GM12873 (cell line): ENCODE measurements around the gene GPRC5C.

ENCODE experiments used
- CTCF ChIP-seq: IDR thresholded peaks from 2 replicates; pipeline ENCODE4 v1.5.1; 2012; ENCODE audit warnings: low read depth, mild to moderate bottlenecking, moderate library complexity, low read length, control low read depth; ENCODE audit not compliant: insufficient read depth; ENCODE audit errors: missing control alignments

GPRC5C gene

GRCh38 chr17:74454197-74455024, 22.5 kb downstream of the GPRC5C start:
- no peak for TF ChIP-seq CTCF

DNA sequence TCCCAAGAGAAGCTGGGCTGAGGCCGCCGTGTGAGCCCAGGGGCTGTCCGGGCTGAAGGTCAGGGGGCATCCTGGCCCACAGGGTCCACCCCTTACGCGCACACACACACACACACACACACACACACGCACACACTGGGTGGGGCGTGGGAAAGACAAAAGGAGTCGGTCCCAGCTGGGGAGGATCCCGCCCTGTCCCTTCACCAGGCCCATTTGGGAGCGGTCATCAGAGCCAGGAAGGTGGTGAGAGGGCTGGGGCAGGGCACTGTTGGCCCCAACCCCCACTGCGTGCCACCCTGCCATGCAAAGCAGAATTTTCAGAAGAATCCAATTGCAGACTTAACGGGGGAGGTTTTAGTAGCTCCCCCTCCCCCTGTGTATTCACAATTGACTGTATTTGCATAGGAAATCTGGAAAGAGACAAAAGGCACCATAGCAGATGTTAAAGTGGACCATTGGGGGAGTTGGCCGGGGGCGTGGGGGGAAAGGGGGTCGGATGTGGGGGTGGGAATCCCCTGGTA, 23.2 kb downstream of the GPRC5C start:
- TF ChIP-seq CTCF: no peak

- no peak for TF ChIP-seq CTCF
These were observed 23.9 kb downstream of the GPRC5C start for GRCh38 chr17:74455821-74456220.

DNA sequence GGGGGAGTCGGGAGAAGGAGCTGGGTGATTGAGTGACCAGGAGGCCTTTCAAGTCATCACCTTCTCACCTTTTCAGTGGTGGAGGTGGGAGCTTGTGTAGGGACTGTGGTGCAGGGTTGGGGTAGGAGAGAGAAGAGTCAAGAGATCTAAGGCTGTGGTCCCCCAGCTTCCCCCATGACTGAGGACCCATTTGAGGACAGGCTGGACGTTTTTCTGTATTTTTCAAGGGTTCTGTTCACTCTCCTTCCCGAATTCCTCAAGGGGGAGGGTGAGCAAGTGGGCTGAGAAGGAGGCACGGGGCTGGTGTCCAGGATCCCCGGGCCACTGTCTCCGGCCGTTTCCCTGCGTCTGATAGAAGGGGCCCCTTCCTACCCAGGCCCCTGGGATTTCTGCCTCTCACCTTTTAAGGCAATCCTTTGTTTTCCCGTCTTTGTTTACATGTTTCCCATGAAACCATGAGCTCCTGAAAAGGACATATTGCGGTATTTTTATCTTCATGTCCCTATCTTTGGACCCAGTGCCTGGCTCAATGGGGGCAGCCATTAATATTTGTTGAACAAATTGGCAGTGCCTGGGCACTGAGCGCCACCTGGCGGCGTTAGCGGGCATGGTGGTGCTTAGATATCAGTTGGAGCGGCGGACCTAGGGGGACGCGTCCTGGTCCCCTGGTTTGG, 25.4 kb downstream of the GPRC5C start:
- TF ChIP-seq CTCF: peak; percentile 86

DNA sequence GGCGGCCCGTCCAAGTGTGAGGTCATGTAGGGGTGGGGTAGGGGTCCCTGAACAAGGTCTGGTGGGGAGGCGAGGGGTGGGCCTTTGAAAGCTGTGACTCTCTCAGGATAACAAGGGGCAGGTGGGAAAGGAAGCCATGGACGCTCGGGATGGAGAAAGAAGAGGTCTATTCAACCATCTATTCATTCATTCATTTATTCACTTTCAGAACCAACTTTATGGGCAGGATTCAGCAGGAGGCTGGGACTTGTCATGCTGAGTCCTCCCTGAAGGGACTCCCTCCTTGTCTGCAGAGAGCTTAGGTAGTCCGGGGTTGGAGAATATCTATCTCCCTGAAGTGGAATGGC, 25.9 kb downstream of the GPRC5C start:
- no peak for TF ChIP-seq CTCF

DNA sequence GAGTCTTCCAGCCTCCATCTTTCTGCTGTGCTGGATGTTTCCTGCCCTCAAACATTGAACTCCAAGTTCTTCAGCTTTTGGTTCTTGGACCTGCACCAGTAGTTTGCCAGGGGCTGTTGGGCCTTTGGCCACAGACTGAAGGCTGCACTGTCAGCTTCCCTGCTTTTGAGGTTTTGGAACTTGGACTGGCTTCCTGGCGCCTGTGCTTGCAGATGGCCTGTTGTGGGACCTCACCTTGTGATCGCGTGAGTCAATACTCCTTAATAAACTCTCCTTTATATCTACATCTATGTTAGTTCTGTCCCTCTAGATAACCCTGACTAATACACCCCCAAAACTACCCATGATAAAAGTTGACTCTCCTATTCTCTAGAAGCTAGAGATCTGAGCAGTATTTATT, 26.9 kb downstream of the GPRC5C start:
- no peak for TF ChIP-seq CTCF

- TF ChIP-seq CTCF: no peak
These were observed 27.7 kb downstream of the GPRC5C start for GRCh38 chr17:74459622-74460021.
